H9 (cell line): Measurements from ENCODE around the gene UNC79. TPM values are rescaled to one million over a fixed set of nuclear protein-coding genes. Genes with fewer than 3 reads are reported as not detected.

ENCODE experiments used
- DNase-seq: peaks from one replicate; pipeline ENCODE4 v3.0.0-alpha.2; 2017
- H2AFZ ChIP-seq: one replicate; pipeline ENCODE4 v1.6.1; 2013; ENCODE audit warnings: mild to moderate bottlenecking, low read length, control low read depth, moderate library complexity
- H2AK5ac ChIP-seq: 2 replicates; pipeline ENCODE4 v1.6.1; 2013; ENCODE audit warnings: low read length, control low read depth, mixed read lengths; ENCODE audit not compliant: insufficient read length
- H2BK120ac ChIP-seq: one replicate; pipeline ENCODE4 v1.6.1; 2013; ENCODE audit warnings: low read depth, mild to moderate bottlenecking, low read length, control low read depth, inconsistent platforms; ENCODE audit not compliant: poor library complexity, severe bottlenecking
- H2BK12ac ChIP-seq: 2 replicates; pipeline ENCODE4 v1.6.1; 2013; ENCODE audit warnings: low read length, control low read depth, mixed read lengths, low read depth; ENCODE audit not compliant: insufficient read length
- H2BK15ac ChIP-seq: 2 replicates; pipeline ENCODE4 v1.6.1; 2013; ENCODE audit warnings: low read depth, low read length, control low read depth
- H2BK20ac ChIP-seq: one replicate; pipeline ENCODE4 v1.6.1; 2013; ENCODE audit warnings: low read depth, mild to moderate bottlenecking, low read length, control low read depth, inconsistent platforms; ENCODE audit not compliant: poor library complexity, severe bottlenecking
- H2BK5ac ChIP-seq: 2 replicates; pipeline ENCODE4 v1.6.1; 2013; ENCODE audit warnings: low read length, control low read depth, mixed read lengths; ENCODE audit not compliant: insufficient read length
- H3K14ac ChIP-seq: 2 replicates; pipeline ENCODE4 v1.6.1; 2013; ENCODE audit warnings: low read length, control low read depth; ENCODE audit not compliant: insufficient read depth
- H3K18ac ChIP-seq: 2 replicates; pipeline ENCODE4 v1.6.1; 2013; ENCODE audit warnings: low read depth, mild to moderate bottlenecking, mixed read lengths, low read length, control low read depth; ENCODE audit not compliant: insufficient read length
- H3K23ac ChIP-seq: 2 replicates; pipeline ENCODE4 v1.6.1; 2013; ENCODE audit warnings: low read length, control low read depth, mixed read lengths, low read depth; ENCODE audit not compliant: insufficient read length
- H3K23me2 ChIP-seq: 2 replicates; pipeline ENCODE4 v1.6.1; 2013; ENCODE audit warnings: low read depth, mild to moderate bottlenecking, mixed read lengths, low read length, control low read depth; ENCODE audit not compliant: insufficient read length, poor library complexity, severe bottlenecking
- H3K27ac ChIP-seq: 2 replicates; pipeline ENCODE4 v1.5.1; 2013; ENCODE audit warnings: low read length, control low read depth, mixed read lengths, low read depth; ENCODE audit not compliant: insufficient read length
- H3K27me3 ChIP-seq: 2 replicates; pipeline ENCODE4 v1.6.1; 2013; ENCODE audit warnings: low read length, control low read depth, inconsistent platforms; ENCODE audit not compliant: insufficient read depth
- H3K4ac ChIP-seq: 2 replicates; pipeline ENCODE4 v1.6.1; 2013; ENCODE audit warnings: low read depth, mild to moderate bottlenecking, control low read depth, inconsistent platforms, low read length, moderate library complexity
- H3K4me1 ChIP-seq: 2 replicates; pipeline ENCODE4 v1.6.1; 2013; ENCODE audit warnings: low read length, control low read depth, inconsistent platforms; ENCODE audit not compliant: insufficient read depth
- H3K4me2 ChIP-seq: 2 replicates; pipeline ENCODE4 v1.6.1; 2013; ENCODE audit warnings: low read length, control low read depth, mixed read lengths; ENCODE audit not compliant: insufficient read length, insufficient read depth
- H3K56ac ChIP-seq: 2 replicates; pipeline ENCODE4 v1.6.1; 2013; ENCODE audit warnings: low read depth, mild to moderate bottlenecking, mixed read lengths, low read length, control low read depth; ENCODE audit not compliant: insufficient read length
- H3K79me1 ChIP-seq: 2 replicates; pipeline ENCODE4 v1.6.1; 2013; ENCODE audit warnings: low read depth, mild to moderate bottlenecking, moderate library complexity, low read length, control low read depth, inconsistent platforms; ENCODE audit not compliant: insufficient read depth, poor library complexity, severe bottlenecking
- H3K79me2 ChIP-seq: 2 replicates; pipeline ENCODE4 v1.6.1; 2013; ENCODE audit warnings: low read length, control low read depth, inconsistent platforms; ENCODE audit not compliant: insufficient read depth
- H3K9ac ChIP-seq: 2 replicates; pipeline ENCODE4 v1.6.1; 2013; ENCODE audit warnings: low read length, control low read depth, mixed read lengths; ENCODE audit not compliant: insufficient read length; ENCODE audit errors: extremely low read depth
- H3K9me3 ChIP-seq: one replicate; pipeline ENCODE4 v1.6.1; 2013; ENCODE audit warnings: low read depth, low read length, inconsistent platforms; ENCODE audit not compliant: control insufficient read depth
- H3T11ph ChIP-seq: one replicate; pipeline ENCODE4 v1.6.1; 2013; ENCODE audit warnings: mild to moderate bottlenecking, low read length, control low read depth, inconsistent platforms
- H4K20me1 ChIP-seq: one replicate; pipeline ENCODE4 v1.6.1; 2013; ENCODE audit not compliant: control insufficient read depth, insufficient read length, insufficient read depth
- H4K5ac ChIP-seq: 2 replicates; pipeline ENCODE4 v1.6.1; 2013; ENCODE audit warnings: low read depth, mild to moderate bottlenecking, mixed read lengths, low read length, control low read depth; ENCODE audit not compliant: insufficient read length
- H4K8ac ChIP-seq: replicated peaks from 2 replicates; pipeline ENCODE4 v1.6.1; 2013; ENCODE audit warnings: low read length, control low read depth, mixed read lengths, low read depth; ENCODE audit not compliant: insufficient read length
- H4K91ac ChIP-seq: 2 replicates; pipeline ENCODE4 v1.6.1; 2013; ENCODE audit warnings: low read depth, mild to moderate bottlenecking, moderate library complexity, mixed read lengths, low read length, control low read depth; ENCODE audit not compliant: insufficient read length
- H3K27ac Mint-ChIP-seq, 3 experiments: 2 replicates in 2 of 3; 3 replicates in 1 of 3; pipeline ENCODE4 v1.8.0; 2020 to 2021; ENCODE audit warnings: mixed read lengths in 3 of 3, mild to moderate bottlenecking in 1 of 3, moderate library complexity in 1 of 3
- H3K27me3 Mint-ChIP-seq: 2 replicates; pipeline ENCODE4 v1.8.0; 2021; ENCODE audit warnings: low read depth, mild to moderate bottlenecking, moderate library complexity, mixed read lengths
- H3K36me3 Mint-ChIP-seq, 3 experiments: 2 replicates in 2 of 3; 3 replicates in 1 of 3; pipeline ENCODE4 v1.8.0; 2020 to 2021; ENCODE audit warnings: low read depth in 3 of 3, mixed read lengths in 3 of 3; ENCODE audit not compliant: insufficient read depth in 1 of 3
- H3K4me1 Mint-ChIP-seq, 2 experiments: 2 replicates each; pipeline ENCODE4 v1.8.0; 2020; ENCODE audit warnings: mixed read lengths in 2 of 2
- H3K4me3 Mint-ChIP-seq, 2 experiments: 2 replicates in 1 of 2; 3 replicates in 1 of 2; pipeline ENCODE4 v1.8.0; 2020 to 2021; ENCODE audit warnings: mild to moderate bottlenecking in 2 of 2, mixed read lengths in 2 of 2, moderate library complexity in 1 of 2
- H3K9me3 Mint-ChIP-seq, 2 experiments: 2 replicates in 1 of 2; 3 replicates in 1 of 2; pipeline ENCODE4 v1.8.0; 2020; ENCODE audit warnings: mild to moderate bottlenecking in 2 of 2, mixed read lengths in 2 of 2, moderate library complexity in 1 of 2
- WGBS: extraction: QIAGEN DNeasy Blood & Tissue Kit; methylation state at CpG from one replicate; pipeline ENCODE4 v1.1.7; 2013; ENCODE audit warnings: missing lambda C conversion rate, low lambda C conversion rate, mixed read lengths; ENCODE audit not compliant: insufficient read length; ENCODE audit errors: extremely low coverage; 5-methylcytosine and 5-hydroxymethylcytosine counted together
- total RNA-seq: library from RNA; stranded (reverse); gene quantifications from 2 replicates; pipeline ENCODE4 v1.2.1, GENCODE V29; 2021
- TF ChIP-seq, protein P1 (sequence below): fragments of 200-600 bp; sonication (generic); conservative IDR thresholded peaks from 3 replicates; pipeline ENCODE4 v1.8.0; 2021; ENCODE audit warnings: antibody characterized with exemption, mild to moderate bottlenecking

UNC79 gene
- total RNA-seq, 1 experiment from 2014 or later: 3.0 TPM

DNA sequence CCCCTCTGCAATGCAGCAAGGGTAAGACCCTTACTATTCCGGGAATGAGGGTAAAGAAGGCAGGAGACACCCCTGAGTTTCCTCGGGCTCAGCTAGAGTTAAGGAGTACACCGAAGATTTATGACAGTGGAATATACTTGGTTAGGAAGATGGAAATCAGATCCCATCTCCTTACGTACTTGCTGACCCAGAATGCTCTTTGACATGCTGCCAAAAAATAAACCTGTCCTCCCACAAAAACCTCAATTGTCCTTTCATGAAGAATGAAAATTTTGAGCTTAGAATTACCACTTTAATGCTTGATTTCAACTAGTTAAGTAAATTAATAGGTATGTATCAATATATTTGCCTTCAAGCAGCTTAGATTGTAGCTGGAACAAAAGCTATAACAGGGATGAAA, 258.1 kb downstream of the UNC79 start:
- TF ChIP-seq, protein P1, sequence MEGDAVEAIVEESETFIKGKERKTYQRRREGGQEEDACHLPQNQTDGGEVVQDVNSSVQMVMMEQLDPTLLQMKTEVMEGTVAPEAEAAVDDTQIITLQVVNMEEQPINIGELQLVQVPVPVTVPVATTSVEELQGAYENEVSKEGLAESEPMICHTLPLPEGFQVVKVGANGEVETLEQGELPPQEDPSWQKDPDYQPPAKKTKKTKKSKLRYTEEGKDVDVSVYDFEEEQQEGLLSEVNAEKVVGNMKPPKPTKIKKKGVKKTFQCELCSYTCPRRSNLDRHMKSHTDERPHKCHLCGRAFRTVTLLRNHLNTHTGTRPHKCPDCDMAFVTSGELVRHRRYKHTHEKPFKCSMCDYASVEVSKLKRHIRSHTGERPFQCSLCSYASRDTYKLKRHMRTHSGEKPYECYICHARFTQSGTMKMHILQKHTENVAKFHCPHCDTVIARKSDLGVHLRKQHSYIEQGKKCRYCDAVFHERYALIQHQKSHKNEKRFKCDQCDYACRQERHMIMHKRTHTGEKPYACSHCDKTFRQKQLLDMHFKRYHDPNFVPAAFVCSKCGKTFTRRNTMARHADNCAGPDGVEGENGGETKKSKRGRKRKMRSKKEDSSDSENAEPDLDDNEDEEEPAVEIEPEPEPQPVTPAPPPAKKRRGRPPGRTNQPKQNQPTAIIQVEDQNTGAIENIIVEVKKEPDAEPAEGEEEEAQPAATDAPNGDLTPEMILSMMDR: no peak
- no peak overlapping the region for H3T11ph ChIP-seq
- H4K20me1 ChIP-seq: no peaks in the 10 kb centered on the region
- H4K8ac ChIP-seq: no peak overlapping the region
- Mint-ChIP-seq H3K9me3 (no peaks in the 10 kb centered on the region), H3K36me3 (peaks cover 0 to 4% (median 2%) of the 10 kb centered on the region in 3 experiments; a peak in 5 of 7 replicates), H3K27ac (peak overlapping the region; percentile 95 to 99 (median 95)), H3K27me3 (no peaks in the 10 kb centered on the region), H3K4me3 (peak overlapping the region; percentile 30 to 69; a peak in 4 of 5 replicates), H3K4me1 (peaks cover 80 to 88% of the 10 kb centered on the region in 2 experiments)
- DNase-seq: no peak
- no peak overlapping the region for H2BK20ac ChIP-seq
- H3K14ac ChIP-seq: 0 out of 2 replicates have a peak overlapping the region, but pooled peaks have one; percentile 64
- no CpG with 5 or more reads among the region's 4 CpGs for WGBS
- H3K56ac ChIP-seq: no peak overlapping the region
- no peaks in the 10 kb centered on the region for H3K23me2 ChIP-seq
- H2BK15ac ChIP-seq: no peak overlapping the region
- no peak overlapping the region for H4K91ac ChIP-seq
- peak overlapping the region; percentile 50 for H3K4me2 ChIP-seq
- H2BK5ac ChIP-seq: no peak overlapping the region
- H3K9me3 ChIP-seq: no peaks in the 10 kb centered on the region
- H3K4me1 ChIP-seq: peaks cover 31% of the 10 kb centered on the region
- H3K79me2 ChIP-seq: no peaks in the 10 kb centered on the region
- H3K23ac ChIP-seq: no peak overlapping the region
- H2BK120ac ChIP-seq: no peak overlapping the region
- peak overlapping the region; percentile 22 for H3K18ac ChIP-seq
- no peak overlapping the region for H2AFZ ChIP-seq
- H3K27ac ChIP-seq: peak overlapping the region; percentile 76
- no peaks in the 10 kb centered on the region for H3K27me3 ChIP-seq
- no peaks in the 10 kb centered on the region for H3K79me1 ChIP-seq
- H2AK5ac ChIP-seq: no peak overlapping the region
- H2BK12ac ChIP-seq: no peak overlapping the region
- peak overlapping the region; percentile 9 for H3K9ac ChIP-seq
- H4K5ac ChIP-seq: no peak overlapping the region
- no peak overlapping the region; the same call in 1 of the 2 replicates for H3K4ac ChIP-seq
